ENCODE data around the gene RERE. TPM values are rescaled to one million over a fixed set of nuclear protein-coding genes. Genes with fewer than 3 reads are reported as not detected.

The RERE gene
- total and polyA plus RNA-seq, 2 experiments from 2014 or later: 148 to 170 TPM

DNA sequence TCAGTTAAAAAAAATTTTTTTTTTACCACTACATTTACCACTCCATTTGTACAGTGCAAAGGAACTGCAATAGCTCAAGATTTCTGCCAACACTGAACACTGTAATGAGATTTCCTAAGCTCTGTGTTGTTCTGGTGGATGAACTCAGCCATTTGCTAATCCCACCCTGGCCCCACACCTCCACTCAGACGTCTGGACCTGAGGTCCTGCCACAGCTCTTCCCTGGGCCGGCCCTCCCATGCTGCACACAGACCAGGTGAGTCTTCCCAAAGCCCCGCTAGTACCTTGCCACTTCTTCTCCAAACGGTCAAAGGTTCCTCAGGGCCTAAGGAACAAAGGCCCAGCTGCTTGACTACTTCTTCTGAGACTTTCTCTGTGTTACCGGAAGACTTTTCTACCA is 443.1 kb downstream of the RERE start:
- TF ChIP-seq EZH2 (IDR thresholded peaks at IDR 0.05; ENCODE audit: low read depth, unreplicated experiment): no peak
- TF ChIP-seq, protein P1, sequence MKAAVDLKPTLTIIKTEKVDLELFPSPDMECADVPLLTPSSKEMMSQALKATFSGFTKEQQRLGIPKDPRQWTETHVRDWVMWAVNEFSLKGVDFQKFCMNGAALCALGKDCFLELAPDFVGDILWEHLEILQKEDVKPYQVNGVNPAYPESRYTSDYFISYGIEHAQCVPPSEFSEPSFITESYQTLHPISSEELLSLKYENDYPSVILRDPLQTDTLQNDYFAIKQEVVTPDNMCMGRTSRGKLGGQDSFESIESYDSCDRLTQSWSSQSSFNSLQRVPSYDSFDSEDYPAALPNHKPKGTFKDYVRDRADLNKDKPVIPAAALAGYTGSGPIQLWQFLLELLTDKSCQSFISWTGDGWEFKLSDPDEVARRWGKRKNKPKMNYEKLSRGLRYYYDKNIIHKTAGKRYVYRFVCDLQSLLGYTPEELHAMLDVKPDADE (IDR thresholded peaks at IDR 0.05): no peak
- ATAC-seq: no peak
- peaks cover 58% of the 10 kb centered on the region for H3K4me1 ChIP-seq (ENCODE audit: insufficient read depth)

DNA sequence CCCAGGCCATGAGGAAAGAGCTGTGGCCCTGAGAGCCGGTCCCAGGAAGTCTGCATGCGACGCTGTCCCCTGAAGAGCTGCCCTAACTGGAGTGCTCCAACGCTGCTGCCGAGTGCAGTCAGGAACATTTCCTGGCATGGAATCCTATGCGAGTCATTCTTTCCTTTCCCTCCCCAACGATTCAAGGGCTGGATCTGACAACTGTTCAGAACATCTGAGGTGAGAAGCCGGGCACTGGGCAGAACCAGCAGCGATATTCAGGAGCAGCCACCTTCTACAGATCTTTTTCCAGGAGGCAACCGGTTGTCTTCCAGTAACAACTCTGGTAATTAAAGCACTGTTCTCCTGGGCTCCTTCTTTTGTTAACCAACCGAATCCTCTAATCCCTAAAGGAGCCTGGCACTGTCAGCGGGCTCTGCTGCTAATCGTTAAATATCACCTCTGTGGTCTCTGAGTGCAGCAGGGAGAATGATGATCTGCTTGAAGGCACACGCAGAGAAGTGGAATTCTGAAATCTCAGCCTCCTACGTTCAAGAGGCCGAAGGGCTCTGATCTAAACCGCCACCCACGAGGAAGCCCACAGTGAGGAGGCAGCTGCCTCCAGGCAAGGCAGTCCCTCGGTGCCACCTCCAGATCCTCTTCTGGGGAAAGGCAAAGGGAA is 443.7 kb downstream of the RERE start:
- Histone ChIP-seq H3K79me2 (replicated peaks; ENCODE audit: insufficient read depth) (peaks cover 87% of the 10 kb centered on the region), H3K4me2 (peak overlapping the region; percentile 56; the same call in 1 of the 2 replicates), H3K36me3 (ENCODE audit: insufficient read depth) (no peaks in the 10 kb centered on the region), H3K4me3 (no peak overlapping the region), H3K27me3 (ENCODE audit: insufficient read depth) (no peaks in the 10 kb centered on the region), H4K20me1 (replicated peaks; ENCODE audit: insufficient read depth) (peaks cover 30% of the 10 kb centered on the region), H3F3A (replicated peaks; ENCODE audit: low read depth) (peaks cover 13% of the 10 kb centered on the region; the same call in 1 of the 2 replicates), H2AFZ (no peak overlapping the region), H3K4me1 (ENCODE audit: insufficient read depth) (peaks cover 58% of the 10 kb centered on the region), H3K27ac (ENCODE audit: low read depth) (peak overlapping the region; percentile 86), H3K9me2 (ENCODE audit: insufficient read depth) (no peaks in the 10 kb centered on the region)
- Mint-ChIP-seq H3K36me3 (ENCODE audit: low read depth) (peaks cover 4% of the 10 kb centered on the region; the same call in 2 of the 3 replicates), H3K9me3 (no peaks in the 10 kb centered on the region), H3K4me3 (no peak overlapping the region), H3K4me1 (peaks cover 65% of the 10 kb centered on the region), H3K27ac (peak overlapping the region; percentile 71), H3K27me3 (ENCODE audit: insufficient read depth, low read depth, poor library complexity) (peaks cover 15% of the 10 kb centered on the region)
- peak; percentile 40 for DNase-seq (ENCODE audit: low spot score)
- peak; percentile 28 for ATAC-seq
- TF ChIP-seq NANOG (IDR thresholded peaks at IDR 0.05; ENCODE audit: borderline replicate concordance) (no peak), CREB1 (CRISPR knock-in tag; IDR thresholded peaks at IDR 0.05; ENCODE audit: low read depth) (no peak), POLR2AphosphoS5 (IDR thresholded peaks at IDR 0.05; ENCODE audit: low read depth) (no peak)
- TF ChIP-seq, protein P2, sequence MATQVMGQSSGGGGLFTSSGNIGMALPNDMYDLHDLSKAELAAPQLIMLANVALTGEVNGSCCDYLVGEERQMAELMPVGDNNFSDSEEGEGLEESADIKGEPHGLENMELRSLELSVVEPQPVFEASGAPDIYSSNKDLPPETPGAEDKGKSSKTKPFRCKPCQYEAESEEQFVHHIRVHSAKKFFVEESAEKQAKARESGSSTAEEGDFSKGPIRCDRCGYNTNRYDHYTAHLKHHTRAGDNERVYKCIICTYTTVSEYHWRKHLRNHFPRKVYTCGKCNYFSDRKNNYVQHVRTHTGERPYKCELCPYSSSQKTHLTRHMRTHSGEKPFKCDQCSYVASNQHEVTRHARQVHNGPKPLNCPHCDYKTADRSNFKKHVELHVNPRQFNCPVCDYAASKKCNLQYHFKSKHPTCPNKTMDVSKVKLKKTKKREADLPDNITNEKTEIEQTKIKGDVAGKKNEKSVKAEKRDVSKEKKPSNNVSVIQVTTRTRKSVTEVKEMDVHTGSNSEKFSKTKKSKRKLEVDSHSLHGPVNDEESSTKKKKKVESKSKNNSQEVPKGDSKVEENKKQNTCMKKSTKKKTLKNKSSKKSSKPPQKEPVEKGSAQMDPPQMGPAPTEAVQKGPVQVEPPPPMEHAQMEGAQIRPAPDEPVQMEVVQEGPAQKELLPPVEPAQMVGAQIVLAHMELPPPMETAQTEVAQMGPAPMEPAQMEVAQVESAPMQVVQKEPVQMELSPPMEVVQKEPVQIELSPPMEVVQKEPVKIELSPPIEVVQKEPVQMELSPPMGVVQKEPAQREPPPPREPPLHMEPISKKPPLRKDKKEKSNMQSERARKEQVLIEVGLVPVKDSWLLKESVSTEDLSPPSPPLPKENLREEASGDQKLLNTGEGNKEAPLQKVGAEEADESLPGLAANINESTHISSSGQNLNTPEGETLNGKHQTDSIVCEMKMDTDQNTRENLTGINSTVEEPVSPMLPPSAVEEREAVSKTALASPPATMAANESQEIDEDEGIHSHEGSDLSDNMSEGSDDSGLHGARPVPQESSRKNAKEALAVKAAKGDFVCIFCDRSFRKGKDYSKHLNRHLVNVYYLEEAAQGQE (IDR thresholded peaks at IDR 0.05; ENCODE audit: unreplicated experiment): no peak
- TF ChIP-seq, protein P3, sequence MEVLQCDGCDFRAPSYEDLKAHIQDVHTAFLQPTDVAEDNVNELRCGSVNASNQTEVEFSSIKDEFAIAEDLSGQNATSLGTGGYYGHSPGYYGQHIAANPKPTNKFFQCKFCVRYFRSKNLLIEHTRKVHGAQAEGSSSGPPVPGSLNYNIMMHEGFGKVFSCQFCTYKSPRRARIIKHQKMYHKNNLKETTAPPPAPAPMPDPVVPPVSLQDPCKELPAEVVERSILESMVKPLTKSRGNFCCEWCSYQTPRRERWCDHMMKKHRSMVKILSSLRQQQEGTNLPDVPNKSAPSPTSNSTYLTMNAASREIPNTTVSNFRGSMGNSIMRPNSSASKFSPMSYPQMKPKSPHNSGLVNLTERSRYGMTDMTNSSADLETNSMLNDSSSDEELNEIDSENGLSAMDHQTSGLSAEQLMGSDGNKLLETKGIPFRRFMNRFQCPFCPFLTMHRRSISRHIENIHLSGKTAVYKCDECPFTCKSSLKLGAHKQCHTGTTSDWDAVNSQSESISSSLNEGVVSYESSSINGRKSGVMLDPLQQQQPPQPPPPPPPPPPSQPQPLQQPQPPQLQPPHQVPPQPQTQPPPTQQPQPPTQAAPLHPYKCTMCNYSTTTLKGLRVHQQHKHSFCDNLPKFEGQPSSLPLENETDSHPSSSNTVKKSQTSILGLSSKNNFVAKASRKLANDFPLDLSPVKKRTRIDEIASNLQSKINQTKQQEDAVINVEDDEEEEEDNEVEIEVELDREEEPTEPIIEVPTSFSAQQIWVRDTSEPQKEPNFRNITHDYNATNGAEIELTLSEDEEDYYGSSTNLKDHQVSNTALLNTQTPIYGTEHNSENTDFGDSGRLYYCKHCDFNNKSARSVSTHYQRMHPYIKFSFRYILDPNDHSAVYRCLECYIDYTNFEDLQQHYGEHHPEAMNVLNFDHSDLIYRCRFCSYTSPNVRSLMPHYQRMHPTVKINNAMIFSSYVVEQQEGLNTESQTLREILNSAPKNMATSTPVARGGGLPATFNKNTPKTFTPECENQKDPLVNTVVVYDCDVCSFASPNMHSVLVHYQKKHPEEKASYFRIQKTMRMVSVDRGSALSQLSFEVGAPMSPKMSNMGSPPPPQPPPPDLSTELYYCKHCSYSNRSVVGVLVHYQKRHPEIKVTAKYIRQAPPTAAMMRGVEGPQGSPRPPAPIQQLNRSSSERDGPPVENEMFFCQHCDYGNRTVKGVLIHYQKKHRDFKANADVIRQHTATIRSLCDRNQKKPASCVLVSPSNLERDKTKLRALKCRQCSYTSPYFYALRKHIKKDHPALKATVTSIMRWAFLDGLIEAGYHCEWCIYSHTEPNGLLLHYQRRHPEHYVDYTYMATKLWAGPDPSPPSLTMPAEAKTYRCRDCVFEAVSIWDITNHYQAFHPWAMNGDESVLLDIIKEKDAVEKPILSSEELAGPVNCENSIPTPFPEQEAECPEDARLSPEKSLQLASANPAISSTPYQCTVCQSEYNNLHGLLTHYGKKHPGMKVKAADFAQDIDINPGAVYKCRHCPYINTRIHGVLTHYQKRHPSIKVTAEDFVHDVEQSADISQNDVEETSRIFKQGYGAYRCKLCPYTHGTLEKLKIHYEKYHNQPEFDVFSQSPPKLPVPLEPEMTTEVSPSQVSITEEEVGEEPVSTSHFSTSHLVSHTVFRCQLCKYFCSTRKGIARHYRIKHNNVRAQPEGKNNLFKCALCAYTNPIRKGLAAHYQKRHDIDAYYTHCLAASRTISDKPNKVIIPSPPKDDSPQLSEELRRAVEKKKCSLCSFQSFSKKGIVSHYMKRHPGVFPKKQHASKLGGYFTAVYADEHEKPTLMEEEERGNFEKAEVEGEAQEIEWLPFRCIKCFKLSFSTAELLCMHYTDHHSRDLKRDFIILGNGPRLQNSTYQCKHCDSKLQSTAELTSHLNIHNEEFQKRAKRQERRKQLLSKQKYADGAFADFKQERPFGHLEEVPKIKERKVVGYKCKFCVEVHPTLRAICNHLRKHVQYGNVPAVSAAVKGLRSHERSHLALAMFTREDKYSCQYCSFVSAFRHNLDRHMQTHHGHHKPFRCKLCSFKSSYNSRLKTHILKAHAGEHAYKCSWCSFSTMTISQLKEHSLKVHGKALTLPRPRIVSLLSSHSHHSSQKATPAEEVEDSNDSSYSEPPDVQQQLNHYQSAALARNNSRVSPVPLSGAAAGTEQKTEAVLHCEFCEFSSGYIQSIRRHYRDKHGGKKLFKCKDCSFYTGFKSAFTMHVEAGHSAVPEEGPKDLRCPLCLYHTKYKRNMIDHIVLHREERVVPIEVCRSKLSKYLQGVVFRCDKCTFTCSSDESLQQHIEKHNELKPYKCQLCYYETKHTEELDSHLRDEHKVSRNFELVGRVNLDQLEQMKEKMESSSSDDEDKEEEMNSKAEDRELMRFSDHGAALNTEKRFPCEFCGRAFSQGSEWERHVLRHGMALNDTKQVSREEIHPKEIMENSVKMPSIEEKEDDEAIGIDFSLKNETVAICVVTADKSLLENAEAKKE (CRISPR knock-in tag; IDR thresholded peaks at IDR 0.05): 0 out of 2 replicates have a peak, but pooled peaks have one; percentile 52

More for the DNA sequence above, 443.1 kb downstream of the RERE start:
- peaks cover 15% of the 10 kb centered on the region for H3K27me3 Mint-ChIP-seq (ENCODE audit: insufficient read depth, low read depth, poor library complexity)
- H2AFZ ChIP-seq: no peak overlapping the region
- no peaks in the 10 kb centered on the region for H3K27me3 ChIP-seq (ENCODE audit: insufficient read depth)
- H3K4me1 Mint-ChIP-seq: peaks cover 64% of the 10 kb centered on the region
- no peaks in the 10 kb centered on the region for H3K9me2 ChIP-seq (ENCODE audit: insufficient read depth)
- peaks cover 4% of the 10 kb centered on the region; the same call in 2 of the 3 replicates for H3K36me3 Mint-ChIP-seq (ENCODE audit: low read depth)
- no peaks in the 10 kb centered on the region for H3K36me3 ChIP-seq (ENCODE audit: insufficient read depth)
- H3K27ac ChIP-seq (ENCODE audit: low read depth): peak overlapping the region; percentile 86
- peak overlapping the region; percentile 70 for H3K27ac Mint-ChIP-seq
- no peak overlapping the region for H3K4me3 ChIP-seq
- DNase-seq (ENCODE audit: low spot score): no peak
- no peaks in the 10 kb centered on the region for H3K9me3 Mint-ChIP-seq
- H3F3A ChIP-seq (replicated peaks; ENCODE audit: low read depth): peaks cover 13% of the 10 kb centered on the region; the same call in 1 of the 2 replicates
- H3K79me2 ChIP-seq (replicated peaks; ENCODE audit: insufficient read depth): peaks cover 87% of the 10 kb centered on the region
- no peak overlapping the region; the same call in 2 of the 3 replicates for H3K4me3 Mint-ChIP-seq
- H3K4me2 ChIP-seq: peak overlapping the region; percentile 41; the same call in 1 of the 2 replicates
- H4K20me1 ChIP-seq (replicated peaks; ENCODE audit: insufficient read depth): peaks cover 32% of the 10 kb centered on the region
